Activated T-helper 2 cell treated with anti-CD3 and anti-CD28 coated beads, Interferon-gamma antibody, Interleukin-2, Interleukin-4, amounts not matched to agents 10 μg/mL and 5 μg/mL and 100 μg/mL, durations not matched to agents 14 hours and 24 hours and 36 hours (primary cell): ENCODE measurements around the gene SUGCT. TPM values are rescaled to one million over a fixed set of nuclear protein-coding genes. Genes with fewer than 3 reads are reported as not detected.

Source experiments
- DNase-seq: peaks from one replicate; pipeline ENCODE4 v3.0.0; 2021; ENCODE audit warnings: low spot score
- H3K27ac Mint-ChIP-seq: one replicate; pipeline ENCODE4 v1.8.0; 2021; ENCODE audit warnings: mixed read lengths
- H3K27me3 Mint-ChIP-seq: one replicate; pipeline ENCODE4 v1.8.0; 2021; ENCODE audit warnings: low read depth, mixed read lengths
- H3K36me3 Mint-ChIP-seq: one replicate; pipeline ENCODE4 v1.8.0; 2021; ENCODE audit warnings: low read depth, mixed read lengths
- H3K4me1 Mint-ChIP-seq: one replicate; pipeline ENCODE4 v1.8.0; 2021; ENCODE audit warnings: low read depth, mixed read lengths
- H3K4me3 Mint-ChIP-seq: one replicate; pipeline ENCODE4 v1.8.0; 2021; ENCODE audit warnings: low read depth, mild to moderate bottlenecking, moderate library complexity, mixed read lengths
- H3K9me3 Mint-ChIP-seq: one replicate; pipeline ENCODE4 v1.8.0; 2021; ENCODE audit warnings: mixed read lengths
- intact Hi-C: fragments of 100-400 bp; cut with micrococcal nuclease; formaldehyde crosslinking; loops from one replicate; pipeline ENCODE4 v1.15.1; 2023
- total RNA-seq: library from RNA; stranded (reverse); gene quantifications from 2 replicates; pipeline ENCODE4 v1.2.3, GENCODE V29; 2022

SUGCT gene
- total RNA-seq, 1 donor from 2014 or later, result 0.43 TPM

GRCh38 chr7:40706829-40707228 lies 572.0 kb downstream of the SUGCT start:
- intact Hi-C loops, result loop anchor here (10.0 kb wide), 1 partner anchor 1178 kb away; no protein-coding TSS in a partner anchor
- Mint-ChIP-seq H3K36me3 (no peaks in the 10 kb centered on the region), H3K9me3 (no peaks in the 10 kb centered on the region), H3K27me3 (no peaks in the 10 kb centered on the region), H3K4me1 (peaks cover 21% of the 10 kb centered on the region), H3K27ac (no peak overlapping the region), H3K4me3 (no peak overlapping the region)
- DNase-seq, result no peak

- Mint-ChIP-seq H3K27ac (peak overlapping the region; percentile 58), H3K4me3 (no peak overlapping the region), H3K9me3 (no peaks in the 10 kb centered on the region), H3K27me3 (no peaks in the 10 kb centered on the region), H3K36me3 (no peaks in the 10 kb centered on the region), H3K4me1 (peaks cover 16% of the 10 kb centered on the region)
- intact Hi-C loops, result loop anchor here (1.0 to 10.0 kb wide), 2 partner anchors 8 to 1175 kb away; no protein-coding TSS in a partner anchor
- DNase-seq, result no peak
These were observed 574.5 kb downstream of the SUGCT start for GRCh38 chr7:40709062-40709964.

DNA sequence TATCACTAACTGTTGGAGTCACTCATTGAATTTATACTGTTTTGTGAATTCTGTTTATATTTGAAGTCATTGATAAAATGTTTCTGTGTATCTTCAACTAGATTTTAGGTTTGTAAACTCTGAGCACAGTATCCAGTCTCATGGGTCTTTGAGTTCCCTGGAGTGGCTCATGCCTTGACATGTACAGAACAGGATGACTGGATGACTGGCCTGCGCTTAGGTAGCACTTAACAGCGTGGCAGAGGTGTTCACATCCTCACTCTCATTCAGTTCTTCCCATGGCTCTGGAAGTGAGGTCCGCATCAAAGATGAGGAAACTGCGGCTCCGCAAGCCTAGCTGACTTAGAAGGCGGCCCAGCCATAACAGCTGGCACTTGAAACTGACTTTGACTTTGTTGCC lies 576.9 kb downstream of the SUGCT start:
- no peak for DNase-seq
- Mint-ChIP-seq H3K9me3 (no peaks in the 10 kb centered on the region), H3K4me1 (peaks cover 16% of the 10 kb centered on the region), H3K36me3 (no peaks in the 10 kb centered on the region), H3K27ac (no peak overlapping the region), H3K4me3 (no peak overlapping the region), H3K27me3 (peaks cover 4% of the 10 kb centered on the region)
- intact Hi-C loops, result no loop called here

- Mint-ChIP-seq H3K9me3 (no peaks in the 10 kb centered on the region), H3K4me1 (peaks cover 11% of the 10 kb centered on the region), H3K27ac (no peak overlapping the region), H3K36me3 (no peaks in the 10 kb centered on the region), H3K27me3 (peaks cover 4% of the 10 kb centered on the region), H3K4me3 (no peak overlapping the region)
- intact Hi-C loops, result no loop called here
- DNase-seq, result no peak
These were observed 579.7 kb downstream of the SUGCT start for GRCh38 chr7:40714363-40715052.

- peaks cover 7% of the 10 kb centered on the region for H3K4me1 Mint-ChIP-seq
- intact Hi-C loops, result no loop called here
These were observed 580.2 kb downstream of the SUGCT start for GRCh38 chr7:40715053-40715430.

GRCh38 chr7:40716052-40716451 lies 581.2 kb downstream of the SUGCT start:
- H3K9me3 Mint-ChIP-seq, result no peaks in the 10 kb centered on the region
- no peak for DNase-seq
- H3K27ac Mint-ChIP-seq, result no peak overlapping the region
- intact Hi-C loops, result no loop called here
- H3K4me1 Mint-ChIP-seq, result peaks cover 7% of the 10 kb centered on the region
- no peak overlapping the region for H3K4me3 Mint-ChIP-seq
- H3K27me3 Mint-ChIP-seq, result peaks cover 4% of the 10 kb centered on the region
- no peaks in the 10 kb centered on the region for H3K36me3 Mint-ChIP-seq

More at GRCh38 chr7:40715053-40715430, 580.2 kb downstream of the SUGCT start:
- Mint-ChIP-seq H3K36me3 (no peaks in the 10 kb centered on the region), H3K27ac (no peak overlapping the region), H3K9me3 (no peaks in the 10 kb centered on the region), H3K27me3 (peaks cover 4% of the 10 kb centered on the region), H3K4me3 (no peak overlapping the region)
- DNase-seq, result no peak

DNA sequence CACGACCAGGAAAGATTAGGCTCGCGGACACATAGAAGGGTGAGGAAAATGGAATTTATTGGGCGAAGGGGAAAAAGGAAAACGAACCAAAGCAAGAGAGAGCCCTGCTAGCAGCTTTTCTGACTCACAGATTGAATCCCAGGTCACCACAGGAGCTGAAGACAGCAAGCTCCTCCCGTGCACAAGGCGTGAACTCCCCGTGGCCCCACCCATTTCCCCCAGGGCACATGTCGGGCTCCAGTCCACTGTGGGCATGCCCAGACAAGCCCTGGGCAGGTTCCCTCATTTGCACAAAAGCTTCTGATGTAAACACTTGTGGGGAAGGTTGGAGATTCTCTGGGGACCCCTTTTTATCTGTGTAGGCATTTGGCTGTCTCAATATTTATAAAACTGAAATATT lies 582.4 kb downstream of the SUGCT start:
- DNase-seq, result peak; percentile 26
- Mint-ChIP-seq H3K27ac (no peak overlapping the region), H3K4me1 (peaks cover 7% of the 10 kb centered on the region), H3K36me3 (no peaks in the 10 kb centered on the region), H3K27me3 (peaks cover 4% of the 10 kb centered on the region), H3K9me3 (no peaks in the 10 kb centered on the region), H3K4me3 (no peak overlapping the region)
- intact Hi-C loops, result no loop called here

- peaks cover 7% of the 10 kb centered on the region for H3K4me1 Mint-ChIP-seq
- H3K27me3 Mint-ChIP-seq, result peaks cover 4% of the 10 kb centered on the region
- H3K36me3 Mint-ChIP-seq, result no peaks in the 10 kb centered on the region
- H3K9me3 Mint-ChIP-seq, result no peaks in the 10 kb centered on the region
- no peak for DNase-seq
- intact Hi-C loops, result no loop called here
- H3K4me3 Mint-ChIP-seq, result no peak overlapping the region
- no peak overlapping the region for H3K27ac Mint-ChIP-seq
These were observed 585.6 kb downstream of the SUGCT start for GRCh38 chr7:40720416-40720815.

DNA sequence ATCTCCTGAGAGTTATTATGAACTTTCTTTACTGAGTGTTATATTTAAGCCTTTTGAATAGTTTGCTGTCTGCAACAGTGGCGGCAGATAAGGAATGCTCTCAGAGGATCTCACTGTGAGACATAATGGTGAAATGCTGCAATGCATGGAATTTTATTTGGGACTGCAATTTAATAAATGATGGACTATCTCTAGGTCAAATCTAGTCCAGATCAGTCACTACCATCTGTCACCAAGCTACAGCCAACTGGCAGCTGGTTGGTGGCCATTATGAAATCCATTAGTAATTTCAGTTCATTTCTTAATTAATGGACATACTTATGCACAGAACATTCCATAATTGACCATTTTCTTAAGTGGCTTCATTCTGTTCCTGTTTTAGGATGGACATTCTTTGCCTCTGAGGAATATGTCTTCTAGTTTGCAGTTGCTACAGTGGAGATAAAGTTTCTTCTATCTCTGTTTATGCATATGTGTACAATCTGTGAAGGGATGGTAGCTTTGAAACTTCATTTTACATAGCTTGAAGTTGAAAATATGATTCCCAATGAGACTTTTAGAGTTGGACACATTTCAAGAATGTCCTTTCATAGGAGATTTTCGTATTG lies 586.6 kb downstream of the SUGCT start:
- Mint-ChIP-seq H3K4me3 (no peak overlapping the region), H3K27ac (no peak overlapping the region)
- intact Hi-C loops, result no loop called here

DNA sequence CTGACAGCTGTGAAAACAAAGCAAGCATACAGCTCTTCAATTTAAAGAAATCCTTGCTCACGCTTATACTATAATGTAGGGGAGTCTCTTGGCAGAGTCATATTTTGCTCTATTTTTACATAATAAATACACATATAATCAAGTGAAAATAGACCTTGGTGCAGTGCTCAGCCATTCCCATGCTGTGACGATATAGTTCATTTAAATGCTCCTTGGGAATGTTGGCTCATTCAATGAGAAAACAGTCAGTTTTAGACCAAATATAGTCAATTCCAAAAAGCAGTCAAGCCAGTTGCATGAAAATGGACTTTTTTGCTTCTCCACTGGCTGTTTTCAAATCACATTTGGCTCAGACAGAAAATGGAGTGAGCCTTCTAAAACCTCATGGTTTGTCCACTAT lies 587.4 kb downstream of the SUGCT start:
- no peak overlapping the region for H3K4me3 Mint-ChIP-seq
- H3K4me1 Mint-ChIP-seq, result peaks cover 3% of the 10 kb centered on the region
- no peak for DNase-seq

More for the DNA sequence above, 586.6 kb downstream of the SUGCT start:
- no peaks in the 10 kb centered on the region for H3K9me3 Mint-ChIP-seq
- DNase-seq, result no peak
- no peaks in the 10 kb centered on the region for H3K36me3 Mint-ChIP-seq
- H3K27me3 Mint-ChIP-seq, result no peaks in the 10 kb centered on the region
- peaks cover 7% of the 10 kb centered on the region for H3K4me1 Mint-ChIP-seq

GRCh38 chr7:40723829-40724228 lies 589.0 kb downstream of the SUGCT start:
- no peak overlapping the region for H3K4me3 Mint-ChIP-seq
- intact Hi-C loops, result no loop called here
- H3K36me3 Mint-ChIP-seq, result no peaks in the 10 kb centered on the region
- no peaks in the 10 kb centered on the region for H3K4me1 Mint-ChIP-seq
- peaks cover 2% of the 10 kb centered on the region for H3K27me3 Mint-ChIP-seq
- H3K27ac Mint-ChIP-seq, result no peak overlapping the region
- no peaks in the 10 kb centered on the region for H3K9me3 Mint-ChIP-seq
- DNase-seq, result no peak

More for the DNA sequence above, 587.4 kb downstream of the SUGCT start:
- Mint-ChIP-seq H3K27ac (no peak overlapping the region), H3K36me3 (no peaks in the 10 kb centered on the region), H3K27me3 (peaks cover 2% of the 10 kb centered on the region), H3K9me3 (no peaks in the 10 kb centered on the region)
- intact Hi-C loops, result no loop called here

DNA sequence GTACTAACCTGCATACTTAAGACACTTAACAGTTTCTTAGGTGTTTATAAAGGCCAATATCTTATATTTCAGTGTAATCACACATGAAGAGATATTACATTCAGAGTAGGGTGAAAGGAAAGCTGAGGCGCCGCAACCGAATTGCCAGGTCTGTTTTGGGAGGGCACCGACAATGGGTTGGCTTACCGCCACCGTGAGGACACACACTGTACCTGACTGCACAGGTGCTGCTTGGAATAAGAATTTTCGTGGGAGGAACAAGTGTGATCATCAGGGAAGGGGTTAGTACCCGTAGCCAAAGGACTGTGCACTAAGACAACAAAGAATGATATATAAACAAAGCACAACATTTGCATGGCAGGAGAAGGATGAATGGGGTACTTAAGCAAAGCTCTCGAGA lies 591.8 kb downstream of the SUGCT start:
- intact Hi-C loops, result no loop called here
- H3K27ac Mint-ChIP-seq, result no peak overlapping the region
- H3K4me1 Mint-ChIP-seq, result no peaks in the 10 kb centered on the region
- no peak overlapping the region for H3K4me3 Mint-ChIP-seq
- no peak for DNase-seq
- H3K9me3 Mint-ChIP-seq, result peaks cover 6% of the 10 kb centered on the region
- H3K27me3 Mint-ChIP-seq, result peaks cover 6% of the 10 kb centered on the region
- no peaks in the 10 kb centered on the region for H3K36me3 Mint-ChIP-seq

DNA sequence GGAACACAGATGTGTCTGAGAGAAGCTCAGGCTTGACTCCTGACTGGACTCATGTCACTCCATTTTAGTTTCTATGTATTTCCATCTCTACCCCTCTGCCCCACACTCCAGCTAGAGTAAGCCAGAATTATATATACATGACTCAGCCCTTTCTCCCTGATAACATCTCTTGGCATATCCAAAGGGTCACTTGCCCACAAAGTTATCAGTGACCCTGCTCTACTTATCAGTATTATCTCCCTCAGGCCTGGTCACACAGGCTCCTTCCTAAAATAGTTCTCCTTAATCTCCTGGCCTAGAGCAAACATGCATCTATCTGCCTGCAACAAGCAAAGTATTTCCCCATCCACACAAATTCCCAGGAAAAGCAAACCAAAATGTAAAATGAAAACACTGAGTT lies 598.3 kb downstream of the SUGCT start:
- H3K9me3 Mint-ChIP-seq, result peaks cover 16% of the 10 kb centered on the region
- no peak overlapping the region for H3K4me3 Mint-ChIP-seq

More for the DNA sequence above, 598.3 kb downstream of the SUGCT start:
- intact Hi-C loops, result no loop called here
- H3K27me3 Mint-ChIP-seq, result peaks cover 4% of the 10 kb centered on the region
- H3K27ac Mint-ChIP-seq, result no peak overlapping the region
- no peaks in the 10 kb centered on the region for H3K36me3 Mint-ChIP-seq
- DNase-seq, result no peak
- peaks cover 13% of the 10 kb centered on the region for H3K4me1 Mint-ChIP-seq
